Mucosa of descending colon (tissue), 3 donors: ENCODE measurements around the gene WNT7B. TPM values are rescaled to one million over a fixed set of nuclear protein-coding genes. Genes with fewer than 3 reads are reported as not detected.

Experiments
- ATAC-seq: fragments of 200-7000 bp; cut with Tn5 transposase; one replicate; pipeline ENCODE4 v1.9.1; 2020; ENCODE audit warnings: mild to moderate bottlenecking, moderate library complexity
- DNase-seq, 3 donors: peaks; one replicate each; pipeline ENCODE4 v3.0.0-alpha.2; 2020
- H3K36me3 ChIP-seq: fragments of 200-600 bp; one replicate; pipeline ENCODE4 v1.8.0; 2021; ENCODE audit warnings: low read depth, mild to moderate bottlenecking
- H3K4me1 ChIP-seq: fragments of 200-600 bp; one replicate; pipeline ENCODE4 v1.8.0; 2021; ENCODE audit warnings: low read depth, mild to moderate bottlenecking
- H3K4me3 ChIP-seq: fragments of 200-600 bp; one replicate; pipeline ENCODE4 v1.8.0; 2021; ENCODE audit warnings: mild to moderate bottlenecking
- H3K9me3 ChIP-seq: fragments of 200-600 bp; one replicate; pipeline ENCODE4 v1.8.0; 2021; ENCODE audit warnings: mild to moderate bottlenecking
- intact Hi-C, 2 donors: fragments of 100-400 bp; cut with DNase I in 1 of 2; cut with micrococcal nuclease in 1 of 2; formaldehyde crosslinking; loops; one replicate each; pipeline versions ENCODE4 v1.11.0 to v1.11.1; 2022; cut with DNase I, micrococcal nuclease
- total RNA-seq, 3 donors: library from RNA; stranded (reverse); fragmentation: NEBNext Ultra II Directional in 2 of 3; extraction: Animal tissue kit (Norgen Biotek cat#: 25700) in 2 of 3; gene quantifications; one replicate each; pipeline versions ENCODE4 v1.2.1 to v1.2.4, GENCODE V29; 2021 to 2023
- TF ChIP-seq, protein P1 (sequence below): fragments of 200-600 bp; IDR thresholded peaks from one replicate; pipeline ENCODE4 v1.8.0; 2022; ENCODE audit warnings: antibody characterized with exemption, mild to moderate bottlenecking
- donor health status: DM: no; HTN: no; CAD: no; lungs with moderate emphysema.
- donor health status: DM: no; HTN: no; CAD: no.
- donor health status: DM: no; HTN: yes; CAD: no.

The WNT7B gene
- total RNA-seq, 3 donors from 2014 or later, result not detected

DNA sequence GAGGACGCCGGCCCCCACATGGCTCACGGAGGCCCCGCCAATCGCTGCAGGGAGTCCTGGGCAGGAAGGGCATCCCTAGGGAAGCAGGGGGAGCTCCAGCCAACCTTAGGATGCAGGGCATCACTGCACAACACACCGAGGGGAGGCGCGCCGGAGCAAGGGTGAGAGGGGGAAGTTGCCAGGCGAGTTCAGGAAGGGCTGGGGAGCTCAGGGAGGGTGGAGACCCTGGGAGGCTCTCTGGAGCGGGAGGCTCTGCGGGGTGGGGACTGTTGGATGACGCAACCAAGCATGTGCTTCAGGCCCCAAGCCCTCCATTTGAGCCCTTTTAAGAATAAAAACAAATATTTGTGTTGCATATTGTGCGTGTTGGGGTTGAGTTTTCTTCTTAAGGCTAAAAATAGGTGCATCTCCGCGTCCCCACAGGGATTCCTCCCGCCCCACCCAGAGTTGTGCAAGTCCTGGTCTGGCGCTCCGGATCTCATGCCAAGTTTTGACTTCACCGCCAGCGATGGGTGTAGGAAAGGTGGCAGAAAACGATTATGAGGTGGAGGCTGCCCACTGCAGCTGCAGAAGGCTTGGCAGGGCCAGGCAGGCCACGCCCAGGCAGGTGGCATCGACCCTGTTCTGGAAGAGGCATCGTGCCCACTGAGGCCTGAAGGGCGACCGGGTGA is 65.2 kb downstream of the WNT7B start:
- DNase-seq, result no peak
- Histone ChIP-seq H3K4me1 (no peaks in the 10 kb centered on the region), H3K4me3 (no peak overlapping the region), H3K36me3 (no peaks in the 10 kb centered on the region), H3K9me3 (no peaks in the 10 kb centered on the region)
- intact Hi-C loops, result no loop called here
- TF ChIP-seq, protein P1, sequence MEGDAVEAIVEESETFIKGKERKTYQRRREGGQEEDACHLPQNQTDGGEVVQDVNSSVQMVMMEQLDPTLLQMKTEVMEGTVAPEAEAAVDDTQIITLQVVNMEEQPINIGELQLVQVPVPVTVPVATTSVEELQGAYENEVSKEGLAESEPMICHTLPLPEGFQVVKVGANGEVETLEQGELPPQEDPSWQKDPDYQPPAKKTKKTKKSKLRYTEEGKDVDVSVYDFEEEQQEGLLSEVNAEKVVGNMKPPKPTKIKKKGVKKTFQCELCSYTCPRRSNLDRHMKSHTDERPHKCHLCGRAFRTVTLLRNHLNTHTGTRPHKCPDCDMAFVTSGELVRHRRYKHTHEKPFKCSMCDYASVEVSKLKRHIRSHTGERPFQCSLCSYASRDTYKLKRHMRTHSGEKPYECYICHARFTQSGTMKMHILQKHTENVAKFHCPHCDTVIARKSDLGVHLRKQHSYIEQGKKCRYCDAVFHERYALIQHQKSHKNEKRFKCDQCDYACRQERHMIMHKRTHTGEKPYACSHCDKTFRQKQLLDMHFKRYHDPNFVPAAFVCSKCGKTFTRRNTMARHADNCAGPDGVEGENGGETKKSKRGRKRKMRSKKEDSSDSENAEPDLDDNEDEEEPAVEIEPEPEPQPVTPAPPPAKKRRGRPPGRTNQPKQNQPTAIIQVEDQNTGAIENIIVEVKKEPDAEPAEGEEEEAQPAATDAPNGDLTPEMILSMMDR, result no peak
- ATAC-seq, result no peak

DNA sequence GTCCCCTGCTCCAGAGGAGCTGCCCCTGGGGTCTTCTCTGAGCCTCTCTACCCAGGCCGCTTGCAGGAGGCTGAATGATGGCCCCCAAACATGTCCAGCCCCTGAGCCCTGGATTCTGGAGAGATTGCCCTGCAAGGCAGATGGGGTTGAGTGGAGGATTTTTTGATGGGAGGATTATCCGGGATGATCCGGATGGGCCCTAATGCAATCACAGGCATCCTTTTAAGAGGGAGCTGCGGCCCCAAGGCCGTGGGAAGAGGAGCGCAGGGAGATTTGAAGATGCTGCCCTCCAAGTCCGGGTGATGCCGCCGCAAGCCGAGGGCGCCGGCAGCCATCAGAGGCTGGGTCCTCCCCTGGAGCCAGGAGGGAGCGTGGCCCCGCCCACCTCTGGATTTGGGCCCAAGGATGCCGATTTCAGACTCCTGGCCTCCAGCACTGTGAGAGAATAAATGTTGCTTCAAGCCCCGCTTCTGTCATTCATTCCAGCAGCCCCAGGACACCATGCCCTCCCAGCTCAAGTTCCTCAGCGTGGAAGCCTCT is 66.0 kb downstream of the WNT7B start:
- Histone ChIP-seq H3K4me3 (no peak overlapping the region), H3K4me1 (no peaks in the 10 kb centered on the region), H3K36me3 (no peaks in the 10 kb centered on the region), H3K9me3 (no peaks in the 10 kb centered on the region)
- ATAC-seq (no peak), DNase-seq (no peak)
- TF ChIP-seq, protein P1, result no peak
- intact Hi-C loops, result no loop called here

DNA sequence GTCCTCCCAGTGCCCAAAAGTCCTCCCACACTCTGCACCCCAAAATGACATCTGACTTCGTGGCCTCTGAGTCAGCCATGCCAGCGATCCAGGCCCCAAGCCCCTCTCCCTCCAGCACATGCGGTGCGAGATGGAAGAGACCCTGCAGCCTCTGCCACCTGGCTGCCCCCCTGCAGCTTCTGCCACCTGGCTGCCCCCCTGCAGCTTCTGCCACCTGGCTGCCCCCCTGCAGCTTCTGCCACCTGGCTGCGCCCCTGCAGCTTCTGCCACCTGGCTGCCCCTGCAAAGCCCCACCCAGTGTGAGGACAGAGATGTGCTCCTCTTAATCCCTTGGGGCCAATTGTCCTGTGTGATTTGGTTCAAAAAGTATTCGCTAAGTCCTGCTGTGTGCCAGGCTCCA is 68.0 kb downstream of the WNT7B start:
- intact Hi-C loops, result no loop called here
- TF ChIP-seq, protein P1, result no peak

DNA sequence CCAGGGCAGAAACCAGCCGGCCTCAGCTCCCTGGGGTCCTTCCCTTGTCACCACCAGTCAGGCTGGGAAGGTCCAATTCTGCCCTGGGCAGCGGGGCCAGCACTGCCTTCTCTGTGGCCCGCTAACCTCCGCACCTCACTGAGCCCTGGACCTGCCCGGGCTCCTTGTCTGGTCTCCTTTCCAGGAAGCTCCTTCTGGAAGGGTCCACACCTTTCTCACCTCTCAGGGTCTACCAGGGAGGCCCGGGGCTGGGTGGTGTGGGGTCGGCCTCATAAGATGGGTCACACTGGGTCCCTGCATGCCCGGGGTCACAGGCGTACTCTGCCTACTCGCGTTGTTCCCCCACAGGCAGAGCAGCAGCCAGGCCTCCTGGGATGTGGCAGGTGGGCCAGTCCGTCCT is 69.0 kb downstream of the WNT7B start:
- ATAC-seq (no peak), DNase-seq (no peak)
- Histone ChIP-seq H3K36me3 (no peaks in the 10 kb centered on the region), H3K4me3 (no peak overlapping the region), H3K4me1 (no peaks in the 10 kb centered on the region), H3K9me3 (no peaks in the 10 kb centered on the region)
- TF ChIP-seq, protein P1, result no peak
- intact Hi-C loops, result no loop called here

More for the DNA sequence above, 68.0 kb downstream of the WNT7B start:
- Histone ChIP-seq H3K4me1 (no peaks in the 10 kb centered on the region), H3K4me3 (no peak overlapping the region), H3K36me3 (no peaks in the 10 kb centered on the region), H3K9me3 (no peaks in the 10 kb centered on the region)
- DNase-seq, result no peak
- ATAC-seq, result no peak

DNA sequence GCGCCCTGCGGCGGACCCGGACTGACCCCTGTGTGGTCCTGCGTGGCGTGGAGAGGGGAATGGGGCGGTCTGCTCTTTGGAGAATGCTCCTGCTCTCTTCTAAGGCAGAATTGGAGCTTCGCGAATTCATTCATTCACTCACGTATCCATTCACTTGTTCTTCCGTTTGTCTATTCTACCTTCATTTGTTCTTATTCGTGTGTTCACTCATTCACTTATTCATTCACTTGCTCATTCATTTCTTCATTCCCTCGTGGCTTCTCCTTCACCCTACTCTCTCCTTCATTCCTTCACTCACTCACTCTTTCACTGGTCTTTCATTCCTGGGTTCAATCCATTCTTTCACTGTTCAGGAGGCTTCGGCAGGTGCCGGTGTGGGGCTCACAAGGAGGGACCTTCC is 69.6 kb downstream of the WNT7B start:
- H3K9me3 ChIP-seq, result no peaks in the 10 kb centered on the region
- H3K4me3 ChIP-seq, result no peak overlapping the region
- H3K36me3 ChIP-seq, result no peaks in the 10 kb centered on the region
- intact Hi-C loops, result no loop called here
- H3K4me1 ChIP-seq, result no peaks in the 10 kb centered on the region
- no peak for ATAC-seq
- TF ChIP-seq, protein P1, result no peak
- DNase-seq, result no peak
